GM03348 (cell line): Measurements from ENCODE around the gene RILPL2.
"Not testable (repeated sequence)": the region's sequence is repeated elsewhere in the genome, so short reads cannot be mapped to it uniquely, and the experiment has no call there.

ENCODE experiments used
- DNase-seq: peaks from one replicate; pipeline ENCODE4 v3.0.0; 2012; ENCODE audit warnings: low spot score

The RILPL2 gene, protein sequence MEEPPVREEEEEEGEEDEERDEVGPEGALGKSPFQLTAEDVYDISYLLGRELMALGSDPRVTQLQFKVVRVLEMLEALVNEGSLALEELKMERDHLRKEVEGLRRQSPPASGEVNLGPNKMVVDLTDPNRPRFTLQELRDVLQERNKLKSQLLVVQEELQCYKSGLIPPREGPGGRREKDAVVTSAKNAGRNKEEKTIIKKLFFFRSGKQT

DNA sequence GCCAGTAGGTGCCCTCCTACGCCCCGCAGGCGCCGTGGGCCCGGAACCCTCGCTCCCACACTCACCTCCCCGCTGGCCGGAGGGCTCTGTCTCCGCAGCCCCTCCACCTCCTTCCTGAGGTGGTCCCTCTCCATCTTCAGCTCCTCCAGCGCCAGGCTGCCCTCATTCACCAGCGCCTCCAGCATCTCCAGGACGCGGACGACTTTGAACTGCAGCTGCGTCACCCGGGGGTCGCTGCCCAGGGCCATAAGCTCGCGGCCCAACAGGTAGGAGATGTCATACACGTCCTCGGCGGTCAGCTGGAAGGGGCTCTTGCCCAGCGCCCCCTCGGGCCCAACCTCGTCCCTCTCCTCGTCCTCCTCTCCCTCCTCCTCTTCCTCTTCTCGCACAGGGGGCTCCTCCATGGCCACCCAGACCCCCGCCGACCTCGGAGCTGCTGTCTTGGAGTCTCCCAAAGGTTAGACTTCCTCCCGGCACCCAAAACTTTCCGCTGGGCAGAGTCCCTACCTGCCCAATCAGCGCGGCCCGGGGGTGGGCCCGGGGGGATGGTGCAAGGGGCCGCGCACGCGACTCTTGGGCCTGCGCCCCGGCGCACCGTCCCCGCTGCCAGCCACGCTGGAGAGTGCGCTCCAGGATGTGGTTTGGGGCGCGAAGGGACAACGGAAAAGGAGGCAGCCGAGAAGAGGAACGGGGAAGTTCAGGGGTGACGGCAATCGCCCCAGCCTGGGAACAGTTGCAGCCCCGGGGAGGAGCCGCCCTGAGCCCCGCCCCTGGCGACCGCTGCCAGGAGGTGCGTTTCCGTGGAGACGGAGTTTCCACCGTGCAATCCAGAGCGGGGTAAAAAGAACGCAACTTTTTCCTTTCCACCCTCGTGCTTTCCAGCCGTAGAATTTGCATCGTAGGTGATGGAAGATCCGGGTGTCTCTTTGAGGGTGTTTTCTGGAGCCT is at the start of gene RILPL2:
Gene RILPL2 (minus strand): TSS at position 668 of the 948 bp plus-strand sequence. CDS start 264 bp downstream, at position 404.
- peak; percentile 94 for DNase-seq

DNA sequence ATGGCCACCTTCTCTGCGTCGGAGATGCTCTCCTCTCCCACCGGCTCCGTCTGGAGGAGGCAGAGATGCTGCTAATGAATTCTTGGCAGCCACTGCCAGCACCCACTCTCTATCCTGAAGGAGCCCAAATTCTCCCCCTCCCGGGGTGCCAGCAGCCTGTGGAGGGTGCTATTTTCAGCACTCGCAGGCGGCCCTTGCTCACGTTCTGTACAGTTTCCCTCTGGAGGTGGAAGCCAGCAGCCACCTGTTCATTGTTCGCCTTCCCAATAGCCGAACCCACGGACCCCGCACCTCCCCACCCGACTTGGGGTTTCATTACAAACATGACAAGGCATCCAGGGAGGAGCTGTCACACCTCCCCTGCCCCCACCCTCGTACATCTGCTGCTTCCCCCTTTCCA is 49.3 kb upstream of the RILPL2 start:
- no peak for DNase-seq

- no peak for DNase-seq
Observed at GRCh38 chr12:123483602-123484248, 47.2 kb upstream of the RILPL2 start.

- no peak for DNase-seq
Observed at GRCh38 chr12:123482876-123483275, 46.4 kb upstream of the RILPL2 start.

- not testable (repeated sequence) for DNase-seq
Observed at GRCh38 chr12:123481251-123481650, 44.8 kb upstream of the RILPL2 start.

GRCh38 chr12:123479442-123480180 is 43.1 kb upstream of the RILPL2 start:
- DNase-seq, result no peak

- DNase-seq, result no peak
Observed at GRCh38 chr12:123478762-123479161, 42.3 kb upstream of the RILPL2 start.

- no peak for DNase-seq
Observed at GRCh38 chr12:123478069-123478468, 41.6 kb upstream of the RILPL2 start.

DNA sequence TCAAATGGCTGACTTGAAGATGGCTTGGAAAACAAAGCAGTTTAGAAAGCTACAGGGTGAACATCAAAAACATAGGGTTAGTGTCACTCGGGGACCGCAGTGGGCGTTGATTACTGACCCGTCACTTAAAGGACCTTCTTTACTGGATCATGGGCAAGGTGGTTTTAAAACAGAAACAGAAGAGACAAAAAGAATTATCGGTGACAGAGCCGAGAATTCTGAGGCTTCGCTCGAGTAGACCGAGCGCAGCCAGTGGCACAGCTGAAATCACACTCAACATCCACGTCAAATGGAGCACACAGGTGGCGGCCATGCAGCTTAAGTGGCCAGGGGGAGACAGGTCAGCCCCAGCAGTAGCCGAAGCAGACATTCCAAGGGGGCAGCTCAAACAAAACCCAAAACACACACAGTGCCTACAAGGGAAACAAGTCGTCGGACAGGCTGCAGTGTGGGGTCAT is 38.8 kb upstream of the RILPL2 start:
- DNase-seq, result no peak

GRCh38 chr12:123474485-123475245 is 38.2 kb upstream of the RILPL2 start:
- DNase-seq, result no peak

- no peak for DNase-seq
Observed at GRCh38 chr12:123472438-123472849, 36.0 kb upstream of the RILPL2 start.

DNA sequence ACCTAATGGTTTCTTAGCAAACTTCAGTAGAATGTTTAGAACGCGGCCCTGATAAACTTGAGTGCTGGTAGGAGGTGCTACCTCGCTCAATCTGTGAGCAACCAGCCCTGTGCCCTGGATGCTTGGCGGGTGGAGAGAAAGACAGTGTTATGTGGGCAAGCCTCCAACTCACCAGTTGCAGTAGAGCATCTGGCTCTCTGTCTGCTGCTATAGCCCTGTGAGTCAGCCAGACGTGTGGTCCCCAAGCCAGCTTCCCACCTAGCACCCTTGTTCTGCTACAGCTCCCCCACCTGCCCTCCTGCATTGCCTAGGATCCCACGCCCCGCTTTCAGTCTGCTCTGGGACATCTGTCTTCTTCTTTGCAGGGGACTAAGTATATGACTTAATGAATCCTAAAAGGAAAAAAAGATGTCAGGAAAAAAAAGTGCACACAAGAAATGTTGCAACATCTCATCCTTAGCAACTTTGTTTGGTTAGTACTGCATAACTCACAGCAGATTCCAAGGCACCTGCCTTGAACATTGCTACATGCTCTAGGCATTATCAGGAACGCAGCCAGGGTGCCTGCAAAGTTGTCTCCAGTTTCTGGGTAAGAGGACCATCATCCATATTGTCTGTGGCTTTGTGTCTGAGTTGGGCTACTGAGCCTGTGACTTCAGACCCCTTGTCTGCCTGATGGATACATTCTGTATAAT is 35.0 kb upstream of the RILPL2 start:
- DNase-seq, result peak; percentile 68

- no peak for DNase-seq
Observed at GRCh38 chr12:123469978-123470377, 33.5 kb upstream of the RILPL2 start.

- DNase-seq, result no peak
Observed at GRCh38 chr12:123468786-123469185, 32.3 kb upstream of the RILPL2 start.

DNA sequence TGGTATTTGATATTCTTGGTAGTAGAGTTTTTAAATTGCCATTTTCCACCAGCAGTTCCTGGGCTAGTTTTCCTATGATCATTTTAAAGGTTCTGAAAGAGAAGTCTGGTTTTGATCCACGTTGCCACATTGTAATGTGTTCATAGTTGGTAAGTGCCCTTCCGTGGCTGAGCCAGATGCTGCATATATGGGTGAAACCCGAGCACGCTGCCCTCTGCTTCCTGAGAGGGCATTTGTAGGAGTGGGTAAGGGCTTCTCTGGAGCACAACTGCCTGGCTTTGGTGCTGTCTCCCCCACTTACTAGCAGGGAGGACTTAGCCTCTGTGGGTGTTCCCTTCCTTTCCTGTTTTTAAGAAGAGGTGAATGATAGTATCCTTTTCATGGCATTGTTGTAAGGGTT is 28.6 kb upstream of the RILPL2 start:
- no peak for DNase-seq

DNA sequence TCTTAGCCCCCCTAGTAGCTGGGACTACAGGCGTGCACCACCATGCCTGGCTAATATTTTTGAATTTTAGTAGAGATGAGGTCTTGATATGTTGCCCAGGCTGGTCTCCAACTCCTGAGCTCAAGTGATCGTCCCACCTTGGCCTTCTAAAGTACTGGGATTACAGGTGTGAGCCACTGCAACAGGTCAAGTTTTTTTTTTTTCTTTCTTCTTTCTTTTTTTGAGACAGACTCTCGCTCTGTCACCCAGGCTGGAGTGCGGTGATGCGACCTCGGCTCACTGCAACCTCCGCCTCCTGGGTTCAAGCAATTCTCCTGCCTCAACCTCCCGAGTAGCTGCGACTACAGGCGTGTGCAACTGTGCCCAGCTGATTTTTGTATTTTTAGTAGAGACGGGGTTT is 26.7 kb upstream of the RILPL2 start:
- not testable (repeated sequence) for DNase-seq

GRCh38 chr12:123457980-123458779 is 21.7 kb upstream of the RILPL2 start, which contains the start of gene SNRNP35:
Gene SNRNP35, plus strand, starts transcription at chr12:123458139. Its CDS starts 7,402 bp downstream, at chr12:123465541.
- peak; percentile 79 for DNase-seq

DNA sequence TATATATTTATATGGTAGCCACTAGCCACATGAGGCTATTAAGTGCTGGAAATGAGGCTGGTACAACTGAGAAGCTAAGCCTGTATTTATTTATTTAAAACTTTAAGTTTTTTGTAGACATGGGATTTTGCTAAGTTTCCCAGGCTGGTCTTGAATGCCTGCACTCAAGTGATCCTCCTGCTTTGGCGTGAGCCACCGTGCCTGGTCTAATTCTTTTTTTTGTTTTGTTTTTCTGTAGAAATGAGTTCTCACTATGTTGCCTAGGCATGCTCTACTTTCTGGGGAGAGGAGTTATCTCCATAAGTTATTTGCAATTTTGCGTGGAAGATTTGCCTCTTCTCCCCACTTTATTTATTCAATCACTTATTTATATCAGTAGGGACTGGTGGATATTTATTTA is 16.7 kb upstream of the RILPL2 start:
- no peak for DNase-seq

DNA sequence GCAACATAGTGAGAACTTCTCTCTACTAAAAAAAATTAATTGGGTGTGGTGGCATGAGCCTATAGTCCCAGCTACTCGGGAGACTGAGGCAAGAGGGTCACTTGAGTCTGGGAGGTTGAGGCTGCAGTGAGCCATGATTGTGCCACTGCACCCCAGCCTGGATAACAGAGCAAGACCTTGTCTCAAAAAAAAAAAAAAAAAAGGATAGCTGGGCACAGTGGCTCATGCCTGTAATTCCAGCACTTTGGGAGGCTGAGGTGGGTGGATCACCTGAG is 15.7 kb upstream of the RILPL2 start:
- not testable (repeated sequence) for DNase-seq

- no peak for DNase-seq
Observed at GRCh38 chr12:123450636-123451035, 14.2 kb upstream of the RILPL2 start.
